GM19395 (cell line): ENCODE results near the gene HYAL1.
"Not testable (repeated sequence)": the region's sequence is repeated elsewhere in the genome, so short reads cannot be mapped to it uniquely, and the experiment has no call there.

ENCODE experiments used
- ATAC-seq: cut with Tn5 transposase; IDR thresholded peaks from one replicate; pipeline ENCODE4 v1.9.1; 2021; ENCODE audit warnings: mild to moderate bottlenecking, moderate library complexity; ENCODE audit not compliant: unreplicated experiment

Gene HYAL1

GRCh38 chr3:50275141-50275995 is 28.0 kb downstream of the HYAL1 start:
- no peak for ATAC-seq

- no peak for ATAC-seq
Observed at GRCh38 chr3:50274371-50275104, 28.8 kb downstream of the HYAL1 start.

GRCh38 chr3:50273689-50274065 is 29.7 kb downstream of the HYAL1 start:
- no peak for ATAC-seq

GRCh38 chr3:50272911-50273688 is 30.3 kb downstream of the HYAL1 start:
- ATAC-seq: peak; percentile 77

GRCh38 chr3:50272538-50272910 is 30.9 kb downstream of the HYAL1 start:
- not testable (repeated sequence) for ATAC-seq

- ATAC-seq: no peak
Observed at GRCh38 chr3:50271314-50271936, 31.9 kb downstream of the HYAL1 start.

- no peak for ATAC-seq
Observed at GRCh38 chr3:50270422-50271224, 32.8 kb downstream of the HYAL1 start.

GRCh38 chr3:50269977-50270413 is 33.4 kb downstream of the HYAL1 start:
- ATAC-seq: no peak

- no peak for ATAC-seq
Observed at GRCh38 chr3:50269460-50269859, 33.9 kb downstream of the HYAL1 start.

GRCh38 chr3:50268703-50269451 is 34.5 kb downstream of the HYAL1 start, which contains the start of gene SEMA3B:
Gene SEMA3B, plus strand, starts transcription at chr3:50269147. Its CDS starts 94 bp downstream, at chr3:50269241.
- no peak for ATAC-seq

GRCh38 chr3:50268276-50268675 is 35.1 kb downstream of the HYAL1 start:
- ATAC-seq: no peak

GRCh38 chr3:50267280-50267913 is 36.0 kb downstream of the HYAL1 start:
- ATAC-seq: no peak

- no peak for ATAC-seq
Observed at GRCh38 chr3:50266836-50267235, 36.5 kb downstream of the HYAL1 start.

GRCh38 chr3:50266017-50266416 is 37.4 kb downstream of the HYAL1 start:
- no peak for ATAC-seq

GRCh38 chr3:50265571-50265970 is 37.8 kb downstream of the HYAL1 start:
- no peak for ATAC-seq

GRCh38 chr3:50264964-50265485 is 38.3 kb downstream of the HYAL1 start:
- no peak for ATAC-seq

- no peak for ATAC-seq
Observed at GRCh38 chr3:50264383-50264963, 38.9 kb downstream of the HYAL1 start.
